HCT116 (cell line): ENCODE data around the gene CCM2.

ENCODE experiments used
- CTCF ChIP-seq, 3 experiments: fragments of 200-600 bp in 1 of 3; sonication (generic) in 1 of 3; IDR thresholded peaks in 2 of 3; conservative IDR thresholded peaks in 1 of 3; 2 replicates each; pipeline ENCODE4 v1.5.1; 2012 to 2017; ENCODE audit warnings: low read depth in 2 of 3, low read length in 2 of 3, antibody characterized with exemption in 1 of 3, borderline replicate concordance in 1 of 3, control low read depth in 1 of 3, mild to moderate bottlenecking in 1 of 3, mixed read lengths in 1 of 3, mixed run types in 1 of 3, moderate library complexity in 1 of 3; ENCODE audit not compliant: insufficient read depth in 1 of 3
- EGR1 ChIP-seq: IDR thresholded peaks from 2 replicates; pipeline ENCODE4 v1.6.1; 2012; ENCODE audit warnings: low read depth
- EZH2 ChIP-seq: fragments of 200-600 bp; sonication (generic); IDR thresholded peaks from 2 replicates; pipeline ENCODE4 v1.6.1; 2017; ENCODE audit warnings: antibody characterized with exemption, mixed run types
- EZH2phosphoT487 ChIP-seq: fragments of 200-600 bp; IDR thresholded peaks from 2 replicates; pipeline ENCODE4 v1.6.1; 2018; ENCODE audit warnings: antibody characterized with exemption, borderline replicate concordance
- JUND ChIP-seq: IDR thresholded peaks from 2 replicates; pipeline ENCODE4 v1.6.1; 2012
- MAX ChIP-seq: IDR thresholded peaks from 2 replicates; pipeline ENCODE4 v1.6.1; 2012
- POLR2A ChIP-seq: IDR thresholded peaks from 2 replicates; pipeline ENCODE4 v1.7.0; 2011; ENCODE audit warnings: borderline replicate concordance; ENCODE audit not compliant: insufficient read depth, insufficient read length; ENCODE audit errors: extremely low read depth
- POLR2AphosphoS5 ChIP-seq: IDR thresholded peaks from 2 replicates; pipeline ENCODE4 v1.6.1; 2011; ENCODE audit warnings: mild to moderate bottlenecking, low read depth, low read length, moderate library complexity
- RAD21 ChIP-seq: IDR thresholded peaks from 2 replicates; pipeline ENCODE4 v1.6.1; 2012; ENCODE audit warnings: low read depth, mild to moderate bottlenecking
- REST ChIP-seq: IDR thresholded peaks from 2 replicates; pipeline ENCODE4 v1.6.1; 2012; ENCODE audit warnings: low read depth
- SIN3A ChIP-seq: IDR thresholded peaks from 2 replicates; pipeline ENCODE4 v1.6.1; 2012; ENCODE audit warnings: low read depth
- TCF7L2 ChIP-seq: IDR thresholded peaks from 2 replicates; pipeline ENCODE4 v1.7.0; 2011; ENCODE audit warnings: borderline replicate concordance, inconsistent platforms; ENCODE audit not compliant: insufficient read depth, insufficient read length; ENCODE audit errors: extremely low read depth
- ZFX ChIP-seq: fragments of 450-650 bp; IDR thresholded peaks from 2 replicates; pipeline ENCODE4 v1.6.1; 2017
- ZNF274 ChIP-seq: fragments of 200-500 bp; sonication (Bioruptor generic); IDR thresholded peaks from 2 replicates; pipeline ENCODE4 v1.6.1; 2014; ENCODE audit warnings: mild to moderate bottlenecking, low read depth, low read length, inconsistent platforms

- no peak for TF ChIP-seq POLR2A
- no peak for TF ChIP-seq EZH2
- no peak for TF ChIP-seq CTCF (IDR thresholded peaks at IDR 0.05 in 2 of 3, conservative IDR thresholded peaks at IDR 0.05 in 1 of 3; ENCODE audit: borderline replicate concordance in 1 of 3, insufficient read depth in 1 of 3, low read depth in 2 of 3, low read length in 2 of 3)
- peak; percentile 64 for TF ChIP-seq ZFX
- no peak for TF ChIP-seq REST
- no peak for TF ChIP-seq TCF7L2
- TF ChIP-seq EZH2phosphoT487 = no peak
- TF ChIP-seq EGR1 = no peak
- no peak for TF ChIP-seq ZNF274
- no peak; the same call in none of the 2 replicates for TF ChIP-seq POLR2AphosphoS5
- no peak for TF ChIP-seq SIN3A
- no peak for TF ChIP-seq JUND
- TF ChIP-seq MAX = no peak
- TF ChIP-seq RAD21 = no peak
Observed at GRCh38 chr7:45000093-45001032, at the start of gene CCM2.
